LNCAP (cell line): ENCODE results near the gene SMU1.

Experiments
- TF ChIP-seq, protein P1 (sequence below): fragments of 450-650 bp; IDR thresholded peaks from 2 replicates; pipeline ENCODE4 v1.5.1; 2017; ENCODE audit warnings: mild to moderate bottlenecking

SMU1 gene

DNA sequence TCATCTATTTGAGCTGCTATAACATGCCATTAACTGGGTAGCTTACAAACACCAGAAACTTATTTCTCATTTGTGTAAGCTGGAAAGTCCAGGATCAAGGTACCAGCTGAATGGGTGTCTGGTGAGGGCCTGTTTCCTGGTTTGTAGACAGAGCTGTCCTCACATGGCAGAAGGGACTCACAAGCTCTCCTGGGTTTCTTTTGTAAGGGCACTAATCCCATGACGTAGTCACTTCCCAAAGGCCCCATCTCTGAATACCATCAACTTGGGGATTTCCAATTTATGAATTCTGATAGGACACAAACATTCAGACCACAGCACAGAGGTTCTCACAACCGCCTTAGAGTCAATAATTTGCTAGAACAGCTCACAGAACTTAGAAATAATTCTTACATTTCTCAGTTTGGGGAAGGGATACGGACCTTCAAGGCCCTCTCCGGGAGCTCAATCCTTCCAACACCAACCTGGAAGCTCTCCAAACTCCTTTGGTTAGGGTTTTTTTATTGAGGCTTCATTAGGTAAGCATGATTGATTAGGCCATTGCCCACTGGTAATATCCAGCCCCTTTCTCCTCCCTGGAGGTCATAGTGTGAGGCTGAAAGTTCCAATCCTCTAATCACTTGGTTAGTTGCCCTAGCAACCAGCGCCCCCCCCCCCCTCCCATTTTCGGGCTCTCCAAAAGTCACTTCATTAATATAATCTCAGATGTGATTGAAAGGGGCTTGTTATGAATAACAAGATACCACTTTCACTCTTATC lies 59.0 kb downstream of the SMU1 start:
- TF ChIP-seq, protein P1, sequence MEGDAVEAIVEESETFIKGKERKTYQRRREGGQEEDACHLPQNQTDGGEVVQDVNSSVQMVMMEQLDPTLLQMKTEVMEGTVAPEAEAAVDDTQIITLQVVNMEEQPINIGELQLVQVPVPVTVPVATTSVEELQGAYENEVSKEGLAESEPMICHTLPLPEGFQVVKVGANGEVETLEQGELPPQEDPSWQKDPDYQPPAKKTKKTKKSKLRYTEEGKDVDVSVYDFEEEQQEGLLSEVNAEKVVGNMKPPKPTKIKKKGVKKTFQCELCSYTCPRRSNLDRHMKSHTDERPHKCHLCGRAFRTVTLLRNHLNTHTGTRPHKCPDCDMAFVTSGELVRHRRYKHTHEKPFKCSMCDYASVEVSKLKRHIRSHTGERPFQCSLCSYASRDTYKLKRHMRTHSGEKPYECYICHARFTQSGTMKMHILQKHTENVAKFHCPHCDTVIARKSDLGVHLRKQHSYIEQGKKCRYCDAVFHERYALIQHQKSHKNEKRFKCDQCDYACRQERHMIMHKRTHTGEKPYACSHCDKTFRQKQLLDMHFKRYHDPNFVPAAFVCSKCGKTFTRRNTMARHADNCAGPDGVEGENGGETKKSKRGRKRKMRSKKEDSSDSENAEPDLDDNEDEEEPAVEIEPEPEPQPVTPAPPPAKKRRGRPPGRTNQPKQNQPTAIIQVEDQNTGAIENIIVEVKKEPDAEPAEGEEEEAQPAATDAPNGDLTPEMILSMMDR, result no peak

DNA sequence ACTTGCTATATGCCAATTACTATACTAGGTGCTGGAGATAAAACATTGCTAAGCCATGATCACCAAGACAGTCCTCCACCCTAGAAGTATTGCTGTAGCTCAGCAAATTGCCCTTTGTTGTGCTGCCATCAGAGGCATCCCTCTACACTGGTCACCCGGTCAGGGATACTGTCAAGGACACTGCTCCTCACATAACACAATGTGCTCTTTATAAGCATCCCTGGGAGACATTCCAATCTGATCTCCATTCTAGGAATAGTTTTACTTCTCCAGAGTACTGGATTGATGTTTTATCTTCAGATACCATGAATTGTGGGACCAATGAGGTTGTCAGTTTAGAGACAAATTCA lies 61.8 kb downstream of the SMU1 start:
- TF ChIP-seq, protein P1, result no peak

DNA sequence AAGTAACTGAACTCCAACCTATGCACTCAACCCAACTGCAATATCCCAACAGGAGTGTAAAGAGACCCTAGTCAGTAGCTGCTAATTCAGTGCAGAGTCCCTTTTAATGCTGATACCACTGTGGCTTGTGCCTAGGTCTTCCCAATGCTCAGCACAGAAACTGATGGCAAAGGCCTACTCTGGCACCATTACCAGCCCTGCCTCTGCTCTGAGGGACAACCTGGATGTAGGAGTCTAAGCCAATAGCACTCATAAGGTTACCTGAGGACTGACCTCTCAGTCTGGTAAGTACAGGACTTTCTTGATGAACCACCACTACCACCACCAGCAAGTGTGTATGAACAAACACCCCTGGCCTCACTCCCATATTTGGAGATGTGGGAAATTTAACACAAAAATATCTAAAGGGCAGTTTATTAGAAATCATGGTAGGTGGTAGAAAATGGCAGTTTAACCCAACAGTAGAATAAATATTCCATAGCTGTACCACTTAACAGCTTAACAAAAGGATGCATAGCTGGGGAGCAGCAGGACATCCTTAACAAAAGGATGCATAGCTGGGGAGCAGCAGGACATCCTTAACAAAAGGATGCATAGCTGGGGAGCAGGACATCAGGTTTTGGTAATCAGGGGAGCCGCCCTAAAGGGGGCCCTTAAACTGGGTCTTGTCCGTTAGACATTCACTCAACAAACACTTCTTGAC lies 62.4 kb downstream of the SMU1 start:
- TF ChIP-seq, protein P1, result no peak

DNA sequence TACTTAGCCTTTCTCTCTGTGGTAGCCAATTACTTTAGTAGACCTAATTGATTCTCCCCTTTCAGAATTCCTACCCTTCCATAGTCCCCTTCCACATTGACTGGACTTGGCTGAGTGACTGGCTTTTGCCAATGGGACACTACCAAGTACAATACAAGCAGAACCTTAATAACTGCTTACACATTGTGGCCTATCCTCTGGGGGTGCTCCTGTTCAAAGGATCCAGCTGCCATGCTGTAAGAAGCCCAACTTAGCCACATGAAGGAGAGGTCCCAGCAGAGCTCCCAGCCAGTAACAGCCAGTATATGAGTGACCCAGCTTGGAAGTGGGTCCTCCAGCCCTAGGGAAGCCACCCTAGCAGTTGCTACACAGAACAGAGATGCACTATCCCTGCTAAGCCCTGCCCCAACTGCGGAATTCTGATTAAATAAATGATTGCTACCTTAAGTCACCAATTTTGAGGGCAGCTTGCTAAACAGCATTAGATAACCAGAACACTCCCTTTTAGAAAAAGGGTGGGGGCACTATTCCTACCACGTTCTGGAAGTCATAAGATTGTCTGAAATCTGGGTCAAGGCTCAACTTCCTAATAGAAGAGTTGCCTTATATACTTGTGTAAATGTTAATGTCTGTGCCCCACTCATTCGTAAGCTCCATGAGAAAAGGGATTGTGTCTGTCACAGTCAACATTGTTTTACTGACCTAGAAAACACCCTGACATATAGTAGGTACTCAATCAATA lies 64.0 kb downstream of the SMU1 start:
- TF ChIP-seq, protein P1, result no peak

DNA sequence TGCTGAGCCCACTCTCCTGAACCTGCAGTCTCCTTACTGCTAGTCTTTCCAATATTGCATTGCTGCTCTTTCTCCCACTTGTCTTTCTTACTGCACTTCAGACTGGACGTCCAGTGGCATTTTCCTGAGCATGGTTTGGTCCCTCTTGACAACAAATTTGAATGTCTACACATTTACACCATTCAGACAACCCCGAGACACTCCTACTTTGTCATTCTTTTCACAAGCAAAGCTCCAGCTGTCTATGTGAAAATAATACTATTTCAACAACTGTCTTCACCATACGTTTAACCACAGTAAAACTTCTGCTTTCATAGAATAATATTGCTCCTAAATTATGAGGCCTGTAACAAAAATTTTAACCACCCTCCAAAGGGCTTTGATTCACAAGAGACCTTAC lies 64.6 kb downstream of the SMU1 start:
- TF ChIP-seq, protein P1, result no peak

DNA sequence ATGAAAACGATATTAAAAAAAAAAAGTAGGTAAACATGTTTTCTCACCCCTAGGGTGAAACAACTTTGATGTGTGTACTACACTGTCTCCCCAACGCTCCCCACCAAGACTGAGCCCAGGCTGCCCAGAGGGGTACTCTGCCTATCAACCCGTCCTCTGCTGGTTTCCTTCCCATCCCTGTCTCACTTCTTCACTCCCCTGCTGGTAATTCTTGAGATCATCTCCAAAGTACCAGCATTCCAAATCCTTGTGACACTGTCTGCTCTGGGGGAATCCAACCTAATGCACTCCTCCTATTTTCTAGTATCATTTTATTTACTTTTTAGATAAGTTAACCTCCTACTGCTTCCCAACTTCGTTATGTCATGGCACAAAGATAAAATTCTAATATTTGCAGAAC lies 68.7 kb downstream of the SMU1 start:
- TF ChIP-seq, protein P1, result no peak

DNA sequence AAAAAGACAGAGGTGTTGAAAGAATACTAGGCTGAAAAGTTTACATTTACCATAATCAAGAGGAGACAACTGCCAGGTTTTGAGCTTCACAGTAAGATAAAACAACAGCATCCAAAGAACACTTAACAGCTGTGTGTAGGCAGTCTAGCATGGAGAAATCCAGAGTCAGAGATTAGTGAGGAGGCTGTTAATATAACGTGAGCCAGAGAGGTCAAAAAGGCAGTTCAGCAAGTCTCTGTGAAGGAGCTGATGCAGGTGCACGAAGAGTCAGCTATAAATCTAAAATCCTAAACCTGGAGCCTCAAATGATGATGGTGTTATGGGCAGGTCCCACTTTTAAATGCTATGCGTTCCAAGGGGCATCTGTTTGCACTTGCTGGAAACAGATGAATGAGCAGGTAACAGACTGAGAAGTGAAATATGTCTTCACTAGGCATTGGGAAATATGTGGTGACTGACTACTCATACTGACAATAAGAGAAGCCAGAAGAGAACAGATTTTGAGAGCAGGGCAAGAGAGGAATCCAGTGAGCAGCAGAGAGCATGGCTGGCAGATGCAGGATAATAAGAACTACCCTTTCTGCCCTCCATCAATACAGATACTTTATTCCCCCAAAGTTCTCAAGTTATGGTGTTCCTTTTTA lies 83.8 kb downstream of the SMU1 start:
- TF ChIP-seq, protein P1, result no peak
